MM.1S (cell line): ENCODE data around the gene NPEPPS.
"Not testable (repeated sequence)": the region's sequence is repeated elsewhere in the genome, so short reads cannot be mapped to it uniquely, and the experiment has no call there.

Source experiments
- DNase-seq: peaks from one replicate; pipeline ENCODE4 v3.0.0-alpha.2; 2015
- H2AFZ ChIP-seq: fragments of 300-600 bp; sonication (generic); 2 replicates; pipeline ENCODE4 v1.6.0; 2016; ENCODE audit warnings: antibody characterized with exemption, low read length
- H3F3A ChIP-seq: fragments of 300-600 bp; sonication (generic); 2 replicates; pipeline ENCODE4 v1.6.1; 2016; ENCODE audit warnings: mild to moderate bottlenecking, antibody characterized with exemption, low read length, moderate library complexity, mixed read lengths; ENCODE audit not compliant: insufficient read depth
- H3K27ac ChIP-seq: fragments of 300-600 bp; sonication (generic); 2 replicates; pipeline ENCODE4 v1.5.1; 2016; ENCODE audit warnings: mild to moderate bottlenecking, low read length
- H3K27me3 ChIP-seq: fragments of 300-600 bp; sonication (generic); replicated peaks from 2 replicates; pipeline ENCODE4 v1.6.0; 2016; ENCODE audit warnings: low read length; ENCODE audit not compliant: insufficient read depth
- H3K36me3 ChIP-seq: fragments of 300-600 bp; sonication (generic); replicated peaks from 2 replicates; pipeline ENCODE4 v1.6.1; 2016; ENCODE audit warnings: mild to moderate bottlenecking, low read length, mixed read lengths; ENCODE audit not compliant: insufficient read depth
- H3K4me1 ChIP-seq: fragments of 300-600 bp; sonication (generic); 2 replicates; pipeline ENCODE4 v1.6.1; 2016; ENCODE audit warnings: low read length, mixed read lengths
- H3K4me2 ChIP-seq: fragments of 300-600 bp; sonication (generic); 2 replicates; pipeline ENCODE4 v1.6.0; 2016; ENCODE audit warnings: low read depth, low read length
- H3K4me3 ChIP-seq: fragments of 300-600 bp; sonication (generic); 2 replicates; pipeline ENCODE4 v1.5.1; 2016; ENCODE audit warnings: low read length, mixed read lengths
- H3K79me2 ChIP-seq: fragments of 300-600 bp; sonication (generic); 2 replicates; pipeline ENCODE4 v1.6.1; 2016; ENCODE audit warnings: mixed run types, low read length, mixed read lengths
- H3K9ac ChIP-seq: fragments of 300-600 bp; sonication (generic); 2 replicates; pipeline ENCODE4 v1.6.1; 2016; ENCODE audit warnings: low read length, mixed read lengths
- H3K9me2 ChIP-seq: fragments of 300-600 bp; sonication (generic); replicated peaks from 2 replicates; pipeline ENCODE4 v1.6.1; 2016; ENCODE audit warnings: mild to moderate bottlenecking, low read length, mixed read lengths; ENCODE audit not compliant: insufficient read depth
- H3K9me3 ChIP-seq: fragments of 300-600 bp; sonication (generic); replicated peaks from 2 replicates; pipeline ENCODE4 v1.6.1; 2016; ENCODE audit warnings: mild to moderate bottlenecking, low read length, mixed read lengths; ENCODE audit not compliant: insufficient read depth
- H4K20me1 ChIP-seq: fragments of 300-600 bp; sonication (generic); 2 replicates; pipeline ENCODE4 v1.6.1; 2016; ENCODE audit warnings: mild to moderate bottlenecking, low read length, moderate library complexity, mixed read lengths; ENCODE audit not compliant: insufficient read depth

Gene NPEPPS

GRCh38 chr17:47539085-47539484, 8.2 kb downstream of the NPEPPS start:
- peaks cover 68% of the 10 kb centered on the region for H3K79me2 ChIP-seq
- H3K9ac ChIP-seq, H4K20me1 ChIP-seq, H3K4me3 ChIP-seq, H3K9me2 ChIP-seq, H2AFZ ChIP-seq, H3K27ac ChIP-seq, DNase-seq, H3K4me2 ChIP-seq, H3K4me1 ChIP-seq, H3K9me3 ChIP-seq, H3K27me3 ChIP-seq, H3F3A ChIP-seq, H3K36me3 ChIP-seq: not testable (repeated sequence)

- not testable (repeated sequence) for H3K27me3 ChIP-seq, H3K9me2 ChIP-seq, H3K4me3 ChIP-seq, H2AFZ ChIP-seq, H3K9me3 ChIP-seq, H3K4me1 ChIP-seq, H3K9ac ChIP-seq, H3F3A ChIP-seq, H4K20me1 ChIP-seq, DNase-seq, H3K4me2 ChIP-seq, H3K36me3 ChIP-seq, H3K27ac ChIP-seq
- H3K79me2 ChIP-seq, result peaks cover 58% of the 10 kb centered on the region
Measured at GRCh38 chr17:47541676-47542075, 10.8 kb downstream of the NPEPPS start.

GRCh38 chr17:47544327-47544726, 13.4 kb downstream of the NPEPPS start:
- not testable (repeated sequence) for H3K4me2 ChIP-seq, H3K36me3 ChIP-seq, H2AFZ ChIP-seq, H4K20me1 ChIP-seq, H3F3A ChIP-seq, H3K9me3 ChIP-seq, H3K27me3 ChIP-seq, H3K9ac ChIP-seq, H3K27ac ChIP-seq, H3K4me1 ChIP-seq, H3K9me2 ChIP-seq, DNase-seq, H3K4me3 ChIP-seq
- peaks cover 43% of the 10 kb centered on the region for H3K79me2 ChIP-seq

GRCh38 chr17:47554733-47555132, 23.8 kb downstream of the NPEPPS start:
- not testable (repeated sequence) for H2AFZ ChIP-seq, H3K9me2 ChIP-seq, H3K27ac ChIP-seq, H3F3A ChIP-seq, H3K4me3 ChIP-seq, H4K20me1 ChIP-seq, H3K9ac ChIP-seq, H3K4me1 ChIP-seq, H3K9me3 ChIP-seq, H3K4me2 ChIP-seq, DNase-seq, H3K36me3 ChIP-seq, H3K27me3 ChIP-seq
- H3K79me2 ChIP-seq, result peaks cover 25% of the 10 kb centered on the region

- H3K27me3 ChIP-seq, H3K27ac ChIP-seq, H3K9ac ChIP-seq, H3K4me2 ChIP-seq, DNase-seq, H3K4me1 ChIP-seq, H2AFZ ChIP-seq, H3K9me2 ChIP-seq, H3F3A ChIP-seq, H4K20me1 ChIP-seq, H3K36me3 ChIP-seq, H3K4me3 ChIP-seq, H3K9me3 ChIP-seq: not testable (repeated sequence)
- H3K79me2 ChIP-seq, result peaks cover 33% of the 10 kb centered on the region
Measured at GRCh38 chr17:47556108-47556507, 25.2 kb downstream of the NPEPPS start.

GRCh38 chr17:47560517-47561043, 29.7 kb downstream of the NPEPPS start:
- peaks cover 35% of the 10 kb centered on the region for H3K79me2 ChIP-seq
- not testable (repeated sequence) for H2AFZ ChIP-seq, H3K9me2 ChIP-seq, H3K27me3 ChIP-seq, H3K4me2 ChIP-seq, H3K4me3 ChIP-seq, H4K20me1 ChIP-seq, H3K4me1 ChIP-seq, H3K36me3 ChIP-seq, H3K9ac ChIP-seq, DNase-seq, H3K9me3 ChIP-seq, H3F3A ChIP-seq, H3K27ac ChIP-seq

GRCh38 chr17:47561698-47562405, 30.9 kb downstream of the NPEPPS start:
- H3K4me3 ChIP-seq, H3K27ac ChIP-seq, H3K9me3 ChIP-seq, H3K9me2 ChIP-seq, H3K36me3 ChIP-seq, H3F3A ChIP-seq, H2AFZ ChIP-seq, H3K4me1 ChIP-seq, H3K27me3 ChIP-seq, H3K9ac ChIP-seq, H4K20me1 ChIP-seq, H3K4me2 ChIP-seq, DNase-seq: not testable (repeated sequence)
- peaks cover 35% of the 10 kb centered on the region for H3K79me2 ChIP-seq

- not testable (repeated sequence) for H4K20me1 ChIP-seq, H3K4me2 ChIP-seq, H2AFZ ChIP-seq, DNase-seq, H3K4me1 ChIP-seq, H3K27ac ChIP-seq, H3K4me3 ChIP-seq, H3K36me3 ChIP-seq, H3K9me2 ChIP-seq, H3K27me3 ChIP-seq, H3F3A ChIP-seq, H3K9ac ChIP-seq, H3K9me3 ChIP-seq
- H3K79me2 ChIP-seq, result peaks cover 35% of the 10 kb centered on the region
Measured at GRCh38 chr17:47562406-47562705, 31.4 kb downstream of the NPEPPS start.
